Caco-2 (cell line): Measurements from ENCODE around the gene RFTN2. TPM values are rescaled to one million over a fixed set of nuclear protein-coding genes. Genes with fewer than 3 reads are reported as not detected.

ENCODE experiments used
- BruUV-seq: library from RNA; stranded (reverse); fragments of 400-500 nt; replicated peaks from 2 replicates; lab custom pipeline; 2021; lab: Mats Ljungman, UMichigan
- CTCF ChIA-PET: fragments of 300-600 bp; sonication (Branson Sonifier 250); formaldehyde crosslinking; loops from one replicate; lab custom pipeline; 2022; ENCODE audit warnings: antibody characterized with exemption; lab: Charles Lee
- POLR2A ChIA-PET: fragments of 300-600 bp; sonication (Branson Sonifier 250); formaldehyde crosslinking; loops from one replicate; lab custom pipeline; 2022; ENCODE audit warnings: antibody characterized with exemption; lab: Charles Lee
- DNase-seq, 2 experiments: peaks; one replicate each; pipeline versions ENCODE4 v3.0.0 to v3.0.0-alpha.2; 2020 to 2022
- H3K27me3 ChIP-seq: replicated peaks from 2 replicates; pipeline ENCODE4 v1.6.0; 2011; ENCODE audit warnings: low read length; ENCODE audit not compliant: control insufficient read depth, insufficient read depth
- H3K36me3 ChIP-seq: 2 replicates; pipeline ENCODE4 v1.5.1; 2011; ENCODE audit warnings: low read length; ENCODE audit not compliant: control insufficient read depth, insufficient read depth
- H3K4me1 ChIP-seq: fragments of 250-450 bp; sonication (Bioruptor Pico); 2 replicates; pipeline ENCODE4 v1.5.1; 2020; ENCODE audit warnings: mild to moderate bottlenecking
- H3K4me3 ChIP-seq: 2 replicates; pipeline ENCODE4 v1.5.1; 2011; ENCODE audit warnings: low read depth, mild to moderate bottlenecking, control low read depth, low read length
- H3K9me3 ChIP-seq: fragments of 250-450 bp; sonication (Bioruptor Pico); 2 replicates; pipeline ENCODE4 v1.5.1; 2020; ENCODE audit warnings: mild to moderate bottlenecking, moderate library complexity
- H3K27ac Mint-ChIP-seq: one replicate; pipeline ENCODE4 v1.8.0; 2022; ENCODE audit warnings: mixed read lengths; ENCODE audit not compliant: unreplicated experiment
- H3K27me3 Mint-ChIP-seq: one replicate; pipeline ENCODE4 v1.8.0; 2022; ENCODE audit warnings: mixed read lengths; ENCODE audit not compliant: insufficient read depth, unreplicated experiment
- H3K36me3 Mint-ChIP-seq: one replicate; pipeline ENCODE4 v1.8.0; 2022; ENCODE audit warnings: mild to moderate bottlenecking, mixed read lengths; ENCODE audit not compliant: insufficient read depth, unreplicated experiment
- H3K4me1 Mint-ChIP-seq: one replicate; pipeline ENCODE4 v1.8.0; 2022; ENCODE audit warnings: low read depth, mixed read lengths; ENCODE audit not compliant: unreplicated experiment
- H3K4me3 Mint-ChIP-seq: one replicate; pipeline ENCODE4 v1.8.0; 2022; ENCODE audit warnings: mild to moderate bottlenecking, moderate library complexity, mixed read lengths; ENCODE audit not compliant: unreplicated experiment
- H3K9me3 Mint-ChIP-seq: one replicate; pipeline ENCODE4 v1.8.0; 2022; ENCODE audit warnings: mixed read lengths; ENCODE audit not compliant: unreplicated experiment
- intact Hi-C: fragments of 100-400 bp; cut with micrococcal nuclease; formaldehyde crosslinking; loops from one replicate; pipeline ENCODE4 v1.10.0; 2022; ENCODE audit not compliant: unreplicated experiment
- total RNA-seq: library from RNA; stranded (reverse); gene quantifications from 2 replicates; pipeline ENCODE4 v1.2.3, GENCODE V29; 2022
- TF ChIP-seq, protein P1 (sequence below), 2 experiments: fragments of 200-600 bp in 1 of 2; IDR thresholded peaks; 1 replicate in 1 of 2; 2 replicates in 1 of 2; pipeline versions ENCODE4 v1.5.1 to v1.8.0; 2011 to 2022; ENCODE audit warnings: antibody characterized with exemption in 1 of 2, control low read depth in 1 of 2, inconsistent platforms in 1 of 2, low read depth in 1 of 2, low read length in 1 of 2, mild to moderate bottlenecking in 1 of 2, moderate library complexity in 1 of 2; ENCODE audit not compliant: insufficient read depth in 1 of 2, severe bottlenecking in 1 of 2, unreplicated experiment in 1 of 2

The RFTN2 gene
- total RNA-seq, 1 experiment from 2014 or later, result 0.18 TPM

DNA sequence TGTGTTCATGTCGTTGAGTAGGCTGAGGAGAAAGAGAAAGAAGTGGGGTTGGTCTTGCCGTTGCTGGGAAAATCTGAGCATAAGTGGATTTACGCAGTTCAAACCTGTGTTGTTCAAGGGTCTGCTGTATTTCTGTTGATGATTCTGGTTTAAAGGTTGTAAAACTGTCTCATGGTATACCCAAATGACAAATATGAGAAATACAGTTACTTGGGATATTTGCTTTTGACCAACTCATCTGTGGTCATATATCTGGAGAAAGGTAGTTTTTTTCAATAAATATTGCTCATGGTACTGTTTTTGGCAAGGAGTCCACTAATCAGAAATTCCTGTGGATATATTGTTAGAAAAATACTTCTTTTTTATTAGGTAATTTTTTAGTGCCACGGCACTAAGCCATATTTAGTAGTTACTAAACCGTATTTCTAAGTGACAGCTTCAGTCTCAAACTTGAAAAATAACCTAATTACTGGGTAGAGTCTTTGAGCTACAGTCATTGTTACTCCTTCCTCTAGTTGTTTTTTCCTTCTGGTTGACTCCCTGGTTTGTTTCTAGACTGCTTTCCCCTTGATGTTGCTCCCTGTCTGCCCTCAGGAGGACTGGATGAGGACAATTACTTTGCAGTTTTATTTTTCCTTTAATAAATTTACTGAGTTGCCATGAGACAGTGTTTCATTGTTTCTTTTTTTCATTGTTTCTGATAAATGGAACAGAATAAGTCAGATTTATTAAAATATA, 128.1 kb downstream of the RFTN2 start:
- TF ChIP-seq, protein P1, sequence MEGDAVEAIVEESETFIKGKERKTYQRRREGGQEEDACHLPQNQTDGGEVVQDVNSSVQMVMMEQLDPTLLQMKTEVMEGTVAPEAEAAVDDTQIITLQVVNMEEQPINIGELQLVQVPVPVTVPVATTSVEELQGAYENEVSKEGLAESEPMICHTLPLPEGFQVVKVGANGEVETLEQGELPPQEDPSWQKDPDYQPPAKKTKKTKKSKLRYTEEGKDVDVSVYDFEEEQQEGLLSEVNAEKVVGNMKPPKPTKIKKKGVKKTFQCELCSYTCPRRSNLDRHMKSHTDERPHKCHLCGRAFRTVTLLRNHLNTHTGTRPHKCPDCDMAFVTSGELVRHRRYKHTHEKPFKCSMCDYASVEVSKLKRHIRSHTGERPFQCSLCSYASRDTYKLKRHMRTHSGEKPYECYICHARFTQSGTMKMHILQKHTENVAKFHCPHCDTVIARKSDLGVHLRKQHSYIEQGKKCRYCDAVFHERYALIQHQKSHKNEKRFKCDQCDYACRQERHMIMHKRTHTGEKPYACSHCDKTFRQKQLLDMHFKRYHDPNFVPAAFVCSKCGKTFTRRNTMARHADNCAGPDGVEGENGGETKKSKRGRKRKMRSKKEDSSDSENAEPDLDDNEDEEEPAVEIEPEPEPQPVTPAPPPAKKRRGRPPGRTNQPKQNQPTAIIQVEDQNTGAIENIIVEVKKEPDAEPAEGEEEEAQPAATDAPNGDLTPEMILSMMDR (IDR thresholded peaks at IDR 0.05; ENCODE audit: insufficient read depth in 1 of 2, low read depth in 1 of 2, low read length in 1 of 2, severe bottlenecking in 1 of 2, unreplicated experiment in 1 of 2), result no peak
- H3K36me3 Mint-ChIP-seq, result peaks cover 61% of the 10 kb centered on the region
- no peak overlapping the region for H3K27ac Mint-ChIP-seq
- H3K36me3 ChIP-seq, result no peaks in the 10 kb centered on the region
- H3K9me3 Mint-ChIP-seq, result no peaks in the 10 kb centered on the region
- no peak for DNase-seq
- no peak overlapping the region for H3K4me3 Mint-ChIP-seq
- CTCF ChIA-PET, result no interaction called here
- H3K9me3 ChIP-seq, result no peaks in the 10 kb centered on the region
- no TSS peak for BruUV-seq
- no peaks in the 10 kb centered on the region for H3K27me3 Mint-ChIP-seq
- intact Hi-C loops, result no loop called here
- H3K4me3 ChIP-seq, result no peak overlapping the region
- H3K4me1 Mint-ChIP-seq, result no peaks in the 10 kb centered on the region
- H3K4me1 ChIP-seq, result no peaks in the 10 kb centered on the region
- H3K27me3 ChIP-seq, result no peaks in the 10 kb centered on the region
- POLR2A ChIA-PET, result no interaction called here

DNA sequence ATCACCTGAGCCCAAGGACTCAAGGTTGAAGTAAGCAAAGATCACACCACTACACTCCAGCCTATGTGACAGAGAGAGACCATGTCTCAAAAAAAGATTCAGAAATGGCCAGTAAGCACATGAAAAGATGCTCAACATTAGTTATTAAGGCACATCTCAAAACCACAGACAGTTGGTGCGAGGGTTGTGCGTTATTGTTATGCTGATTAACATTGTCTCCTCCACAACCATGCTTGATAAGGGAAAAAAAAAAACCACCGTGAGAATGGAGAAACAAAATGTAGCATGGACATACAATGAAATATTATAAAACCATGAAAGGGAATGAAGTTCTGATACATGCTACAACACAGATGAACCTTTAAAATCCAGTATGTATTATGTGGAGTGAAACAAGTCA, 132.2 kb downstream of the RFTN2 start:
- no peaks in the 10 kb centered on the region for H3K36me3 ChIP-seq
- Mint-ChIP-seq H3K9me3 (no peaks in the 10 kb centered on the region), H3K36me3 (peaks cover 72% of the 10 kb centered on the region), H3K4me1 (no peaks in the 10 kb centered on the region), H3K27ac (no peak overlapping the region), H3K4me3 (no peak overlapping the region), H3K27me3 (no peaks in the 10 kb centered on the region)
- no TSS peak for BruUV-seq
- H3K27me3 ChIP-seq, result no peaks in the 10 kb centered on the region
- TF ChIP-seq, protein P1 (IDR thresholded peaks at IDR 0.05; ENCODE audit: insufficient read depth in 1 of 2, low read depth in 1 of 2, low read length in 1 of 2, severe bottlenecking in 1 of 2, unreplicated experiment in 1 of 2), result no peak
- intact Hi-C loops, result no loop called here
- H3K9me3 ChIP-seq, result no peaks in the 10 kb centered on the region
- ChIA-PET CTCF (no interaction called here), POLR2A (no interaction called here)
- H3K4me3 ChIP-seq, result no peak overlapping the region
- DNase-seq, result no peak
- no peaks in the 10 kb centered on the region for H3K4me1 ChIP-seq

DNA sequence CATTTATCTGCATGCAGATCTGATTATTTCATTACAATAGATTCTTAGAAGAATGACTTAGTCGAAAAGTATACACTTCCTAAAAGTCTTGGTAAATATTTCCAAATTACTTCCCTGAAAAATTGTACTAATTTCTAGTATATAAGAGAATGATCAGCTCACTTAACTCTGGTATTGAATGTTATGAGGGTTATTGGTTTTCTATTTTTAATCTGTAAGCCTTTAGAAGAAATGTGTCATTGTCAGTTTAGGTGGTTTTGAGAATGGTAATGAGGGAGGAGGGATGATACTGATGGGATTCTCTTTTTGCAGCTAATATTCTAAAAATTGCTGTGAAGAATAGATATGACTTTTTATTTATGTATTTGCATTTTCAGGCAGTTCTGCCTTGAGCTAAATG, 135.7 kb downstream of the RFTN2 start:
- H3K4me1 Mint-ChIP-seq, result no peaks in the 10 kb centered on the region
- Histone ChIP-seq H3K4me1 (no peaks in the 10 kb centered on the region), H3K27me3 (no peaks in the 10 kb centered on the region), H3K36me3 (peaks cover 2% of the 10 kb centered on the region; the same call in 1 of the 2 replicates), H3K4me3 (no peak overlapping the region), H3K9me3 (no peaks in the 10 kb centered on the region)
- DNase-seq, result no peak
- CTCF ChIA-PET, result no interaction called here
- TF ChIP-seq, protein P1 (IDR thresholded peaks at IDR 0.05; ENCODE audit: insufficient read depth in 1 of 2, low read depth in 1 of 2, low read length in 1 of 2, severe bottlenecking in 1 of 2, unreplicated experiment in 1 of 2), result no peak
- H3K27ac Mint-ChIP-seq, result no peak overlapping the region
- H3K27me3 Mint-ChIP-seq, result no peaks in the 10 kb centered on the region
- peaks cover 81% of the 10 kb centered on the region for H3K36me3 Mint-ChIP-seq
- H3K4me3 Mint-ChIP-seq, result no peak overlapping the region
- intact Hi-C loops, result no loop called here
- no peaks in the 10 kb centered on the region for H3K9me3 Mint-ChIP-seq
- POLR2A ChIA-PET, result no interaction called here
- BruUV-seq, result no TSS peak
